ENCODE results near the gene SLCO4A1.
"Not testable (repeated sequence)": the region's sequence is repeated elsewhere in the genome, so short reads cannot be mapped to it uniquely, and the experiment has no call there.

The SLCO4A1 gene

GRCh38 chr20:62623488-62624324 is 18.6 kb upstream of the SLCO4A1 start:
- DNase-seq: peak; percentile 97

GRCh38 chr20:62624325-62624690 is 18.0 kb upstream of the SLCO4A1 start:
- Histone ChIP-seq H3K4me3 (ENCODE audit: low read depth, low read length) (no peak overlapping the region; the same call in 1 of the 2 replicates), H3K36me3 (no peaks in the 10 kb centered on the region), H3K4me1 (peaks cover 29% of the 10 kb centered on the region), H3K27me3 (no peaks in the 10 kb centered on the region), H3K9me3 (no peaks in the 10 kb centered on the region)
- TF ChIP-seq CTCF (IDR thresholded peaks at IDR 0.05; ENCODE audit: low read depth, low read length): peak; percentile 33
- DNase-seq: peak; percentile 56

More at GRCh38 chr20:62623488-62624324, 18.6 kb upstream of the SLCO4A1 start:
- H3K27me3 ChIP-seq: no peaks in the 10 kb centered on the region
- peaks cover 29% of the 10 kb centered on the region for H3K4me1 ChIP-seq
- H3K36me3 ChIP-seq: no peaks in the 10 kb centered on the region
- no peaks in the 10 kb centered on the region for H3K9me3 ChIP-seq
- peak overlapping the region; percentile 15 for H3K4me3 ChIP-seq (ENCODE audit: low read depth, low read length)
- TF ChIP-seq CTCF (IDR thresholded peaks at IDR 0.05; ENCODE audit: low read depth, low read length): peak; percentile 18

GRCh38 chr20:62624719-62625453 is 17.4 kb upstream of the SLCO4A1 start:
- TF ChIP-seq CTCF (IDR thresholded peaks at IDR 0.05; ENCODE audit: low read depth, low read length): no peak
- no peaks in the 10 kb centered on the region for H3K36me3 ChIP-seq
- H3K4me1 ChIP-seq: peaks cover 29% of the 10 kb centered on the region
- DNase-seq: no peak
- no peaks in the 10 kb centered on the region for H3K9me3 ChIP-seq
- H3K27me3 ChIP-seq: no peaks in the 10 kb centered on the region
- H3K4me3 ChIP-seq (ENCODE audit: low read depth, low read length): no peak overlapping the region

GRCh38 chr20:62625516-62625915 is 16.8 kb upstream of the SLCO4A1 start:
- TF ChIP-seq CTCF (IDR thresholded peaks at IDR 0.05; ENCODE audit: low read depth, low read length): no peak
- Histone ChIP-seq H3K36me3 (no peaks in the 10 kb centered on the region), H3K27me3 (no peaks in the 10 kb centered on the region), H3K4me3 (ENCODE audit: low read depth, low read length) (no peak overlapping the region), H3K9me3 (no peaks in the 10 kb centered on the region), H3K4me1 (peaks cover 29% of the 10 kb centered on the region)
- no peak for DNase-seq

GRCh38 chr20:62625921-62626547 is 16.3 kb upstream of the SLCO4A1 start:
- no peak overlapping the region for H3K4me3 ChIP-seq (ENCODE audit: low read depth, low read length)
- H3K9me3 ChIP-seq: no peaks in the 10 kb centered on the region
- no peaks in the 10 kb centered on the region for H3K27me3 ChIP-seq
- no peaks in the 10 kb centered on the region for H3K36me3 ChIP-seq
- no peak for TF ChIP-seq CTCF (IDR thresholded peaks at IDR 0.05; ENCODE audit: low read depth, low read length)
- no peak for DNase-seq
- peaks cover 29% of the 10 kb centered on the region for H3K4me1 ChIP-seq

- H3K4me1 ChIP-seq: peaks cover 34% of the 10 kb centered on the region
- not testable (repeated sequence) for H3K27me3 ChIP-seq; H3K4me3 ChIP-seq (ENCODE audit: low read depth, low read length); DNase-seq; H3K36me3 ChIP-seq; H3K9me3 ChIP-seq
Observed at GRCh38 chr20:62627425-62627824, 14.9 kb upstream of the SLCO4A1 start.
